IMR-90 (cell line): ENCODE results near the gene TMSB10. TPM values are rescaled to one million over a fixed set of nuclear protein-coding genes. Genes with fewer than 3 reads are reported as not detected.

Experiments used
- ATAC-seq: fragments of 200-7000 bp; cut with Tn5 transposase; 2 replicates; pipeline ENCODE4 v1.9.1; 2020; ENCODE audit warnings: low read depth, mild to moderate bottlenecking, moderate library complexity
- BruUV-seq: library from RNA; stranded (reverse); fragments of 400-500 nt; replicated peaks from 2 replicates; lab custom pipeline; 2021; lab: Mats Ljungman, UMichigan
- CTCF ChIA-PET: fragments of 300-600 bp; formaldehyde crosslinking; extraction: SDS; loops from one replicate; lab custom pipeline; 2021; ENCODE audit warnings: antibody characterized with exemption; lab: Yijun Ruan, JAX
- POLR2A ChIA-PET: fragments of 300-600 bp; sonication (Branson Sonifier 250); formaldehyde crosslinking; loops from one replicate; lab custom pipeline; 2022; ENCODE audit warnings: antibody characterized with exemption; ENCODE audit not compliant: unreplicated experiment; lab: Charles Lee
- DNase-seq: peaks from one replicate; pipeline ENCODE4 v3.0.0; 2013
- H2AFZ ChIP-seq: replicated peaks from 2 replicates; pipeline ENCODE3; 2013; ENCODE audit warnings: low read length, mild to moderate bottlenecking; ENCODE audit not compliant: poor library complexity
- H2AK5ac ChIP-seq: 2 replicates; pipeline ENCODE4 v1.6.1; 2013; ENCODE audit warnings: low read depth, low read length, inconsistent platforms
- H2AK9ac ChIP-seq: replicated peaks from 2 replicates; pipeline ENCODE3; 2013; ENCODE audit warnings: mild to moderate bottlenecking, low read depth, low read length, moderate library complexity; ENCODE audit not compliant: poor library complexity
- H2BK120ac ChIP-seq: 2 replicates; pipeline ENCODE4 v1.6.1; 2013; ENCODE audit warnings: low read depth, low read length, inconsistent platforms
- H2BK15ac ChIP-seq: 3 replicates; pipeline ENCODE4 v1.6.1; 2013; ENCODE audit warnings: low read depth, low read length, inconsistent platforms
- H2BK20ac ChIP-seq: 2 replicates; pipeline ENCODE4 v1.6.1; 2013; ENCODE audit warnings: low read depth, mild to moderate bottlenecking, inconsistent platforms, low read length, moderate library complexity
- H2BK5ac ChIP-seq: 2 replicates; pipeline ENCODE4 v1.6.1; 2013; ENCODE audit warnings: mild to moderate bottlenecking, low read depth, low read length, inconsistent platforms; ENCODE audit not compliant: poor library complexity, severe bottlenecking
- H3K14ac ChIP-seq: replicated peaks from 2 replicates; pipeline ENCODE4 v1.6.1; 2013; ENCODE audit warnings: low read depth, low read length, inconsistent platforms
- H3K18ac ChIP-seq: 2 replicates; pipeline ENCODE4 v1.6.1; 2013; ENCODE audit warnings: low read depth, low read length, control low read depth
- H3K23ac ChIP-seq: 2 replicates; pipeline ENCODE4 v1.6.1; 2013; ENCODE audit warnings: low read depth, low read length, inconsistent platforms
- H3K27ac ChIP-seq: 2 replicates; pipeline ENCODE4 v1.5.1; 2013; ENCODE audit warnings: mild to moderate bottlenecking, control low read depth, low read length; ENCODE audit not compliant: insufficient read depth
- H3K27me3 ChIP-seq: 2 replicates; pipeline ENCODE4 v1.6.1; 2013; ENCODE audit warnings: low read length; ENCODE audit not compliant: control insufficient read depth, insufficient read depth
- H3K36me3 ChIP-seq: 2 replicates; pipeline ENCODE4 v1.6.1; 2013; ENCODE audit warnings: low read length, mixed read lengths; ENCODE audit not compliant: control insufficient read depth, insufficient read depth
- H3K4ac ChIP-seq: 2 replicates; pipeline ENCODE4 v1.6.1; 2013; ENCODE audit warnings: low read depth, low read length, inconsistent platforms
- H3K4me1 ChIP-seq: 2 replicates; pipeline ENCODE4 v1.6.1; 2013; ENCODE audit warnings: low read length, mixed read lengths; ENCODE audit not compliant: control insufficient read depth, insufficient read depth
- H3K4me2 ChIP-seq: 2 replicates; pipeline ENCODE4 v1.6.1; 2013; ENCODE audit warnings: low read depth, mild to moderate bottlenecking, control low read depth, low read length, moderate library complexity
- H3K4me3 ChIP-seq: 2 replicates; pipeline ENCODE4 v1.5.1; 2013; ENCODE audit warnings: low read depth, mild to moderate bottlenecking, control low read depth, low read length, moderate library complexity; ENCODE audit not compliant: insufficient read depth
- H3K56ac ChIP-seq: 2 replicates; pipeline ENCODE4 v1.6.1; 2013; ENCODE audit warnings: low read length, inconsistent platforms; ENCODE audit not compliant: insufficient read depth; ENCODE audit errors: extremely low read depth
- H3K79me1 ChIP-seq, 2 experiments: 2 replicates each; pipeline ENCODE4 v1.6.1; 2013; ENCODE audit warnings: low read length in 2 of 2, inconsistent platforms in 1 of 2, low read depth in 1 of 2
- H3K9ac ChIP-seq: 2 replicates; pipeline ENCODE4 v1.6.1; 2013; ENCODE audit warnings: low read depth, low read length, control low read depth
- H3K9me1 ChIP-seq: 2 replicates; pipeline ENCODE4 v1.6.1; 2013; ENCODE audit warnings: low read length, inconsistent platforms; ENCODE audit not compliant: insufficient read depth
- H3K9me3 ChIP-seq: 2 replicates; pipeline ENCODE4 v1.6.1; 2013; ENCODE audit warnings: low read length; ENCODE audit not compliant: control insufficient read depth, insufficient read depth
- H4K20me1 ChIP-seq: 2 replicates; pipeline ENCODE4 v1.6.1; 2013; ENCODE audit warnings: low read length, inconsistent platforms; ENCODE audit not compliant: insufficient read depth
- H4K5ac ChIP-seq: 2 replicates; pipeline ENCODE4 v1.6.1; 2013; ENCODE audit warnings: mild to moderate bottlenecking, low read depth, low read length, control low read depth
- H4K8ac ChIP-seq, 2 experiments: 2 replicates each; pipeline ENCODE4 v1.6.1; 2013; ENCODE audit warnings: low read depth in 2 of 2, low read length in 2 of 2, control low read depth in 1 of 2, inconsistent platforms in 1 of 2
- H4K91ac ChIP-seq: 2 replicates; pipeline ENCODE4 v1.6.1; 2013; ENCODE audit warnings: low read depth, low read length, inconsistent platforms; ENCODE audit not compliant: insufficient read depth
- BHLHE40 ChIP-seq: fragments of 150-350 bp; IDR thresholded peaks from 2 replicates; pipeline ENCODE4 v1.6.1; 2016; ENCODE audit warnings: mild to moderate bottlenecking, low read depth, low read length
- CEBPB ChIP-seq: IDR thresholded peaks from 2 replicates; pipeline ENCODE4 v1.6.1; 2012; ENCODE audit warnings: low read depth, low read length, improper control_type of control experiment
- CHD1 ChIP-seq: IDR thresholded peaks from 2 replicates; pipeline ENCODE4 v1.6.1; 2012; ENCODE audit warnings: low read depth, low read length, improper control_type of control experiment
- FOS ChIP-seq: fragments of 150-350 bp; IDR thresholded peaks from 2 replicates; pipeline ENCODE4 v1.6.1; 2016; ENCODE audit warnings: low read depth, low read length
- MAFK ChIP-seq: IDR thresholded peaks from 2 replicates; pipeline ENCODE4 v1.6.1; 2012; ENCODE audit warnings: low read depth, low read length, improper control_type of control experiment
- MXI1 ChIP-seq: IDR thresholded peaks from 2 replicates; pipeline ENCODE4 v1.6.1; 2012; ENCODE audit warnings: low read depth, mild to moderate bottlenecking, low read length, moderate library complexity, borderline replicate concordance
- POLR2A ChIP-seq: IDR thresholded peaks from 2 replicates; pipeline ENCODE4 v1.6.1; 2012; ENCODE audit warnings: mild to moderate bottlenecking, low read depth, low read length
- RAD21 ChIP-seq: IDR thresholded peaks from 2 replicates; pipeline ENCODE4 v1.6.1; 2012; ENCODE audit warnings: low read length, improper control_type of control experiment
- RCOR1 ChIP-seq: IDR thresholded peaks from 2 replicates; pipeline ENCODE4 v1.6.1; 2012; ENCODE audit warnings: mild to moderate bottlenecking, low read length, improper control_type of control experiment; ENCODE audit not compliant: insufficient replicate concordance
- RFX5 ChIP-seq: IDR thresholded peaks from 2 replicates; pipeline ENCODE4 v1.8.0; 2012; ENCODE audit warnings: low read depth, mild to moderate bottlenecking, low read length, moderate library complexity
- SMC3 ChIP-seq: fragments of 150-350 bp; IDR thresholded peaks from 2 replicates; pipeline ENCODE4 v1.6.1; 2016; ENCODE audit warnings: low read depth, mild to moderate bottlenecking, antibody characterized with exemption, low read length, moderate library complexity
- WGBS, 2 experiments: methylation state at CpG; one replicate each; pipeline versions ENCODE4 v1.1.5 to v1.1.7; 2013; ENCODE audit warnings: missing lambda C conversion rate in 2 of 2; ENCODE audit not compliant: insufficient read length in 1 of 2; ENCODE audit errors: extremely low coverage in 2 of 2; 5-methylcytosine and 5-hydroxymethylcytosine counted together
- dilution Hi-C: fragments of 300-500 bp; cut with HindIII; formaldehyde crosslinking; loops from one replicate; pipeline ENCODE4 v1.14.3; 2018; ENCODE audit warnings: low sequenced_read_pairs; ENCODE audit not compliant: unreplicated experiment
- in situ Hi-C: fragments of 300-500 bp; cut with MboI; formaldehyde crosslinking; loops from 3 replicates; pipeline ENCODE4 v1.14.3; 2019; ENCODE audit warnings: low sequenced_read_pairs, inconsistent platforms, mixed read lengths
- intact Hi-C: fragments of 100-400 bp; cut with micrococcal nuclease; formaldehyde crosslinking; loops from 2 replicates; pipeline ENCODE4 v1.10.0; 2022
- polyA plus RNA-seq, 3 experiments: library from polyadenylated mRNA; depleted of rRNA; stranded (reverse); fragments of >200 nt; gene quantifications; 2 replicates each; pipeline ENCODE4 v1.2.3, GENCODE V29; 2012; ENCODE audit warnings: low replicate concordance in 1 of 3
- total RNA-seq: library from RNA; depleted of rRNA; stranded (reverse); fragments of >200 nt; gene quantifications from 2 replicates; pipeline ENCODE4 v1.2.3, GENCODE V29; 2012
- TF ChIP-seq, protein P1 (sequence below): conservative IDR thresholded peaks from 2 replicates; pipeline ENCODE4 v1.5.1; 2012; ENCODE audit warnings: mild to moderate bottlenecking, low read depth, low read length, improper control_type of control experiment
- TF ChIP-seq, protein P2 (sequence below): fragments of 150-350 bp; IDR thresholded peaks from 2 replicates; pipeline ENCODE4 v1.6.1; 2016; ENCODE audit warnings: low read depth, mild to moderate bottlenecking, low read length, moderate library complexity, borderline replicate concordance
- TF ChIP-seq, protein P3 (sequence below): fragments of 150-350 bp; IDR thresholded peaks from 2 replicates; pipeline ENCODE4 v1.6.1; 2017; ENCODE audit warnings: mild to moderate bottlenecking, antibody characterized with exemption, low read length, low read depth

TMSB10 gene
- total and polyA plus RNA-seq, 2 of the 4 experiments (the other 2 are of a cell fraction): 3,620 to 5,527 TPM

DNA sequence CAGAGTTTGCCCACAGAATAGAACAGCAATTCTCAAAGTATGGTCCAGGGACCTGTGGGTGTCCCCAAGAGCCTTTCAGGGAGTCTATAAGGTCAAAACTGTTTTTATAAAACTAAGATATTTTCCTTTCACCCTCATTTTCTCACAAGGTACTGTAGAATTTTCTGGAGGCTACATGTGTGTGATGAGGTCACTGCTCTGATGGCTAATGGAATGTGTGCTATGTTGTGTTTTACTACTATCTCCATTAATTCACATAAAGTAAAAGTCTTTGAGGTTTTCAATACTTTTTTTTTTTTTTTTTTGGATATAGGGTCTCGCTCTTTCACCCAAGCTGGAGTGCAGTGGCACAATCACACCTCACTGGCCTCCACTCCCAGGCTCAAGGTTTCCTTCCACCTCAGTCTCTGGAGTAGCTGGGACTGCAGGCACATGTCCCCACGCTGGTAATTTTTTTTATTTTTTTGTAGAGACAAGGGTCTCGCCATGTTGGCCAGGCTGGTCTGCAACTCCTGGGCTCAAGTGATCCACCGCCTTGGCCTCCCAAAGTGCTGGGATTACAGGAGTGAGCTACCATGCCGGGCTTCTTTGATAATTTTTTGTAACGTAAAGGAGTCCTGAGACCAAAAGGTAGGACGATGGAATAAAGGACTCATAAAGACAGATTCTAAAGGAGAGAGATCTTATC, 26.4 kb upstream of the TMSB10 start:
- Histone ChIP-seq H3K56ac (no peak overlapping the region), H3K14ac (peak overlapping the region; percentile 58), H3K36me3 (peaks cover 6% of the 10 kb centered on the region), H3K9me1 (peaks cover 11% of the 10 kb centered on the region; the same call in 1 of the 2 replicates), H2AK9ac (peak overlapping the region; percentile 52), H2AFZ (no peak overlapping the region), H3K9me3 (no peaks in the 10 kb centered on the region), H3K79me1 (peaks cover 27 to 52% of the 10 kb centered on the region in 2 experiments; a peak in 3 of 4 replicates), H2BK20ac (peak overlapping the region; percentile 57; the same call in 1 of the 2 replicates), H3K9ac (peak overlapping the region; percentile 25; the same call in 1 of the 2 replicates), H3K23ac (peak overlapping the region; percentile 79), H2AK5ac (0 out of 2 replicates have a peak overlapping the region, but pooled peaks have one; percentile 64), H3K27ac (no peak overlapping the region), H2BK15ac (0 out of 3 replicates have a peak overlapping the region, but pooled peaks have one; percentile 26), H4K8ac (peak overlapping the region in 1 of 2 experiments; percentile 28; a peak in 1 of 4 replicates), H3K27me3 (no peaks in the 10 kb centered on the region), H3K4me1 (peaks cover 16% of the 10 kb centered on the region), H3K4me2 (peak overlapping the region; percentile 65), H4K20me1 (no peaks in the 10 kb centered on the region), H3K4ac (peak overlapping the region; percentile 47; the same call in 1 of the 2 replicates), H4K91ac (no peak overlapping the region; the same call in 1 of the 2 replicates), H3K18ac (no peak overlapping the region), H2BK5ac (no peak overlapping the region), H3K4me3 (peak overlapping the region; percentile 91; the same call in 1 of the 2 replicates), H4K5ac (no peak overlapping the region), H2BK120ac (peak overlapping the region; percentile 32; the same call in 1 of the 2 replicates)
- in situ Hi-C loops: no loop called here
- dilution Hi-C loops: no loop called here
- intact Hi-C loops: no loop called here
- no TSS peak for BruUV-seq
- DNase-seq (peak; percentile 48), ATAC-seq (no peak)
- 82% methylated on average over 4 of the region's 7 CpGs; no CpG with 5 or more reads in 1 of the 2 experiments for WGBS, 2 experiments
- POLR2A ChIA-PET: interaction anchor here (0.5 kb wide), 1 partner anchor 9 kb away, joined by 3 read pairs; no protein-coding TSS in a partner anchor
- CTCF ChIA-PET: interaction anchor here (1.0 kb wide), 1 partner anchor 14 kb away, joined by 3 read pairs; no protein-coding TSS in a partner anchor
- TF ChIP-seq FOS (no peak), RAD21 (no peak), MAFK (no peak), BHLHE40 (no peak), RCOR1 (no peak), MXI1 (no peak), CHD1 (no peak), POLR2A (no peak), RFX5 (no peak), CEBPB (no peak), SMC3 (no peak)
- TF ChIP-seq, protein P1, sequence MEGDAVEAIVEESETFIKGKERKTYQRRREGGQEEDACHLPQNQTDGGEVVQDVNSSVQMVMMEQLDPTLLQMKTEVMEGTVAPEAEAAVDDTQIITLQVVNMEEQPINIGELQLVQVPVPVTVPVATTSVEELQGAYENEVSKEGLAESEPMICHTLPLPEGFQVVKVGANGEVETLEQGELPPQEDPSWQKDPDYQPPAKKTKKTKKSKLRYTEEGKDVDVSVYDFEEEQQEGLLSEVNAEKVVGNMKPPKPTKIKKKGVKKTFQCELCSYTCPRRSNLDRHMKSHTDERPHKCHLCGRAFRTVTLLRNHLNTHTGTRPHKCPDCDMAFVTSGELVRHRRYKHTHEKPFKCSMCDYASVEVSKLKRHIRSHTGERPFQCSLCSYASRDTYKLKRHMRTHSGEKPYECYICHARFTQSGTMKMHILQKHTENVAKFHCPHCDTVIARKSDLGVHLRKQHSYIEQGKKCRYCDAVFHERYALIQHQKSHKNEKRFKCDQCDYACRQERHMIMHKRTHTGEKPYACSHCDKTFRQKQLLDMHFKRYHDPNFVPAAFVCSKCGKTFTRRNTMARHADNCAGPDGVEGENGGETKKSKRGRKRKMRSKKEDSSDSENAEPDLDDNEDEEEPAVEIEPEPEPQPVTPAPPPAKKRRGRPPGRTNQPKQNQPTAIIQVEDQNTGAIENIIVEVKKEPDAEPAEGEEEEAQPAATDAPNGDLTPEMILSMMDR: no peak
- TF ChIP-seq, protein P2, sequence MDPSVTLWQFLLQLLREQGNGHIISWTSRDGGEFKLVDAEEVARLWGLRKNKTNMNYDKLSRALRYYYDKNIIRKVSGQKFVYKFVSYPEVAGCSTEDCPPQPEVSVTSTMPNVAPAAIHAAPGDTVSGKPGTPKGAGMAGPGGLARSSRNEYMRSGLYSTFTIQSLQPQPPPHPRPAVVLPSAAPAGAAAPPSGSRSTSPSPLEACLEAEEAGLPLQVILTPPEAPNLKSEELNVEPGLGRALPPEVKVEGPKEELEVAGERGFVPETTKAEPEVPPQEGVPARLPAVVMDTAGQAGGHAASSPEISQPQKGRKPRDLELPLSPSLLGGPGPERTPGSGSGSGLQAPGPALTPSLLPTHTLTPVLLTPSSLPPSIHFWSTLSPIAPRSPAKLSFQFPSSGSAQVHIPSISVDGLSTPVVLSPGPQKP: no peak
- TF ChIP-seq, protein P3, sequence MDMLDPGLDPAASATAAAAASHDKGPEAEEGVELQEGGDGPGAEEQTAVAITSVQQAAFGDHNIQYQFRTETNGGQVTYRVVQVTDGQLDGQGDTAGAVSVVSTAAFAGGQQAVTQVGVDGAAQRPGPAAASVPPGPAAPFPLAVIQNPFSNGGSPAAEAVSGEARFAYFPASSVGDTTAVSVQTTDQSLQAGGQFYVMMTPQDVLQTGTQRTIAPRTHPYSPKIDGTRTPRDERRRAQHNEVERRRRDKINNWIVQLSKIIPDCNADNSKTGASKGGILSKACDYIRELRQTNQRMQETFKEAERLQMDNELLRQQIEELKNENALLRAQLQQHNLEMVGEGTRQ: no peak
